Right lobe of liver (tissue), 6 donors: Measurements from ENCODE around the gene FAM78B. TPM values are rescaled to one million over a fixed set of nuclear protein-coding genes. Genes with fewer than 3 reads are reported as not detected.

Experiments
- ATAC-seq, 4 donors: fragments of 200-7000 bp; cut with Tn5 transposase; one replicate each; pipeline ENCODE4 v1.9.1; 2020; ENCODE audit warnings: mild to moderate bottlenecking in 4 of 4, moderate library complexity in 4 of 4
- DNase-seq, 3 donors: peaks; one replicate each; pipeline ENCODE4 v3.0.0-alpha.2; 2020
- H3K27ac ChIP-seq, 3 donors: fragments of 200-600 bp; one replicate each; pipeline ENCODE4 v1.8.0; 2022
- H3K27me3 ChIP-seq, 2 donors: fragments of 200-600 bp; one replicate each; pipeline ENCODE4 v1.8.0; 2022
- H3K36me3 ChIP-seq, 4 donors: fragments of 200-600 bp; sonication (generic) in 1 of 4; one replicate each; pipeline versions ENCODE4 v1.5.1 to v1.8.0; 2017 to 2022; ENCODE audit warnings: control low read depth in 1 of 4
- H3K4me1 ChIP-seq, 4 donors: fragments of 200-600 bp; sonication (generic) in 1 of 4; one replicate each; pipeline versions ENCODE4 v1.5.1 to v1.8.0; 2017 to 2022; ENCODE audit warnings: control low read depth in 1 of 4
- H3K4me3 ChIP-seq, 3 donors: fragments of 200-600 bp; one replicate each; pipeline ENCODE4 v1.8.0; 2022
- H3K9me3 ChIP-seq, 4 donors: fragments of 200-600 bp; sonication (generic) in 1 of 4; one replicate each; pipeline versions ENCODE4 v1.5.1 to v1.8.0; 2017 to 2022; ENCODE audit warnings: control low read depth in 1 of 4
- POLR2A ChIP-seq: fragments of 450-650 bp; IDR thresholded peaks from one replicate; pipeline ENCODE4 v1.6.1; 2017; ENCODE audit warnings: antibody characterized with exemption, mild to moderate bottlenecking
- WGBS: methylation state at CpG from one replicate; pipeline ENCODE4 v1.1.6; 2018; ENCODE audit warnings: low coverage, low lambda C conversion rate; ENCODE audit not compliant: insufficient coverage; ENCODE audit errors: missing lambda C conversion rate; 5-methylcytosine and 5-hydroxymethylcytosine counted together
- intact Hi-C, 2 donors: fragments of 100-400 bp; cut with DNase I; formaldehyde crosslinking; loops; one replicate each; pipeline versions ENCODE4 v1.11.2 to v1.14.1; 2022
- total RNA-seq, 6 experiments: library from RNA; depleted of rRNA in 2 of 6; stranded (reverse); fragments of >200 nt in 2 of 6; fragmentation: NEBNext Ultra II Directional in 3 of 6; extraction: Animal tissue kit (Norgen Biotek cat#: 25700) in 3 of 6; gene quantifications; one replicate each; pipeline versions ENCODE4 v1.1.0 to v1.2.4, GENCODE V29; 2016 to 2023
- TF ChIP-seq, protein P1 (sequence below), 4 donors: fragments of 200-600 bp in 3 of 4; fragments of 450-650 bp in 1 of 4; IDR thresholded peaks; one replicate each; pipeline versions ENCODE4 v1.5.1 to v1.8.0; 2016 to 2022; ENCODE audit warnings: antibody characterized with exemption in 4 of 4, mild to moderate bottlenecking in 2 of 4
- donor health status: DM: no; HTN: yes; CAD: no.
- donor health status: DM: no; HTN: no; CAD: no.
- donor health status: DM: no; HTN: no; CAD: no.
- donor health status: DM: no; HTN: yes; CAD: no.
- donor health status: DM: no; HTN: yes; CAD: no.

The FAM78B gene
- total RNA-seq, 6 experiments from 2014 or later, result 0.58 to 1.4 (median 1.1) TPM

DNA sequence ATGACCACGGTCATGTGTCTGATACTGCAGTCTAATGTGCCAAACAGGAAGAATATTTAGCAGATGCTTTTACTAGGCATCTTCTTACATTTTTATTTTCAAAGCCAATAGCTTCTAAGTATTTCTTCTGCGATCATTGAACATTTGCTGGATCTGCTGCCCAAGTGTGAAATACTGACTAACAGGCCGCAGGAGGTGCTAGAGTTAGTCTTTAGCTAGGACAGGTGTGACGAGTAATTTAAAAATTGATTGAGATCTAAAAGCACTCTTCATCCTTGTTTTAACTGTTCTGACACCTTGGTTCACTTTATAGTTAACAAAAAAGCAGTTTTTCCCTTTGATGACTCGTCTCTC lies 748 bp upstream of the FAM78B start:
- intact Hi-C loops, result no loop called here
- H3K36me3 ChIP-seq, result no peaks in the 10 kb centered on the region
- no peak for TF ChIP-seq POLR2A
- TF ChIP-seq, protein P1, sequence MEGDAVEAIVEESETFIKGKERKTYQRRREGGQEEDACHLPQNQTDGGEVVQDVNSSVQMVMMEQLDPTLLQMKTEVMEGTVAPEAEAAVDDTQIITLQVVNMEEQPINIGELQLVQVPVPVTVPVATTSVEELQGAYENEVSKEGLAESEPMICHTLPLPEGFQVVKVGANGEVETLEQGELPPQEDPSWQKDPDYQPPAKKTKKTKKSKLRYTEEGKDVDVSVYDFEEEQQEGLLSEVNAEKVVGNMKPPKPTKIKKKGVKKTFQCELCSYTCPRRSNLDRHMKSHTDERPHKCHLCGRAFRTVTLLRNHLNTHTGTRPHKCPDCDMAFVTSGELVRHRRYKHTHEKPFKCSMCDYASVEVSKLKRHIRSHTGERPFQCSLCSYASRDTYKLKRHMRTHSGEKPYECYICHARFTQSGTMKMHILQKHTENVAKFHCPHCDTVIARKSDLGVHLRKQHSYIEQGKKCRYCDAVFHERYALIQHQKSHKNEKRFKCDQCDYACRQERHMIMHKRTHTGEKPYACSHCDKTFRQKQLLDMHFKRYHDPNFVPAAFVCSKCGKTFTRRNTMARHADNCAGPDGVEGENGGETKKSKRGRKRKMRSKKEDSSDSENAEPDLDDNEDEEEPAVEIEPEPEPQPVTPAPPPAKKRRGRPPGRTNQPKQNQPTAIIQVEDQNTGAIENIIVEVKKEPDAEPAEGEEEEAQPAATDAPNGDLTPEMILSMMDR (IDR thresholded peaks at IDR 0.05), result no peak
- DNase-seq, result no peak
- 50% methylated on average over 5 of the region's 5 CpGs for WGBS
- no peaks in the 10 kb centered on the region for H3K9me3 ChIP-seq
- no peak for ATAC-seq
- H3K4me3 ChIP-seq, result peak overlapping the region; percentile 57 to 79 (median 59)
- H3K27ac ChIP-seq, result no peak overlapping the region
- peaks cover 0 to 18% (median 0%) of the 10 kb centered on the region in 4 donors for H3K4me1 ChIP-seq
- H3K27me3 ChIP-seq, result no peaks in the 10 kb centered on the region

- TF ChIP-seq, protein P1 (IDR thresholded peaks at IDR 0.05), result no peak
- no peak for TF ChIP-seq POLR2A
- intact Hi-C loops, result no loop called here
- Histone ChIP-seq H3K27me3 (no peaks in the 10 kb centered on the region), H3K27ac (no peak overlapping the region), H3K4me1 (peaks cover 0 to 18% (median 0%) of the 10 kb centered on the region in 4 donors), H3K9me3 (no peaks in the 10 kb centered on the region), H3K4me3 (peak overlapping the region; percentile 57 to 79 (median 59)), H3K36me3 (no peaks in the 10 kb centered on the region)
- no peak for ATAC-seq
- WGBS, result no CpG with 5 or more reads among the region's 50 CpGs
- no peak for DNase-seq
These were observed 488 bp downstream of the FAM78B start for GRCh38 chr1:166166329-166166697.

DNA sequence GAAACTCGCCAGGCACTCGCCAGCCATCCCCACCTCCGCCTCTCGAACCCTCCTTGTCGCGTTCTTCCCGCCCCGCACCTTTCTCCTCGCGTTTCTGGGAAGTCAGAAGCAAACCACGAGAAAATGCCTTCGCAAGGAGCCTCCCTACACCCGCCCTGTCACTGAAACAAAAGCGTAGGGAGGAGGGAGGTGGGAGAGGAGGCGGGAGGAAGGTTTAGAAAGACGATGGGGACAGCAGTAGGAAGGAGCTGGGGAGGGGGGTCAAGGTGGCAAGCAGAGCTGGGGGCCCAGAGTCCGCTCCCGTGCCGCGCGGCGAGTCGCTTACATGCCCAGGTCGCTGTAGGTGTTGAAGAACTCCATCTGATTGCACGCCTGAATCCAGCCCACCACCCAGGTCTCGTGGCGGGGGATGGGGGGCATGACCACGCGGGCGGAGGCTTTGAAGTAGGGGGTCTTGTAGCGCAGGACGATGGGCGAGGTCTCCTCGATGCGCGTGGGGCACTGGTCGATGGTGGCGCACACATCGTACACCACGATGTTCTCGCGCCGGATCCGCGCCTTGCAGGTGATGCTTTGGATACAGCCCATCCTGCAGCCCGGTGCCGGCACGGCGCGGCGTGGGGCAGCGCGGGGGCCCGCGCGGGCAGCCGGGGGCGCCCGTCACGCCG lies 1.0 kb downstream of the FAM78B start:
- Histone ChIP-seq H3K27ac (no peak overlapping the region), H3K36me3 (no peaks in the 10 kb centered on the region), H3K27me3 (no peaks in the 10 kb centered on the region), H3K4me1 (peaks cover 0 to 18% (median 0%) of the 10 kb centered on the region in 4 donors), H3K9me3 (no peaks in the 10 kb centered on the region), H3K4me3 (peak overlapping the region; percentile 57 to 79 (median 59))
- intact Hi-C loops, result no loop called here
- ATAC-seq, result no peak
- no peak for TF ChIP-seq POLR2A
- TF ChIP-seq, protein P1 (IDR thresholded peaks at IDR 0.05), result no peak
- peak; percentile 37 to 56 (median 48) for DNase-seq
- WGBS, result 4% methylated on average over 22 of the region's 61 CpGs

- intact Hi-C loops, result no loop called here
- peak overlapping the region; percentile 21 to 59 (median 42) for H3K4me3 ChIP-seq
- under 1% methylated on average over 27 of the region's 56 CpGs for WGBS
- H3K27ac ChIP-seq, result no peak overlapping the region
- no peaks in the 10 kb centered on the region for H3K27me3 ChIP-seq
- TF ChIP-seq, protein P1 (IDR thresholded peaks at IDR 0.05), result peak; percentile 21 to 47 (median 45)
- TF ChIP-seq POLR2A, result no peak
- no peaks in the 10 kb centered on the region for H3K36me3 ChIP-seq
- ATAC-seq, result peak; percentile 40 to 58 (median 47)
- no peaks in the 10 kb centered on the region for H3K9me3 ChIP-seq
- peak; percentile 53 to 60 (median 59) for DNase-seq
- H3K4me1 ChIP-seq, result peaks cover 0 to 18% (median 0%) of the 10 kb centered on the region in 4 donors
These were observed 1.7 kb downstream of the FAM78B start for GRCh38 chr1:166164995-166165660.
